ENCODE measurements around the gene FHDC1.

FHDC1 gene

DNA sequence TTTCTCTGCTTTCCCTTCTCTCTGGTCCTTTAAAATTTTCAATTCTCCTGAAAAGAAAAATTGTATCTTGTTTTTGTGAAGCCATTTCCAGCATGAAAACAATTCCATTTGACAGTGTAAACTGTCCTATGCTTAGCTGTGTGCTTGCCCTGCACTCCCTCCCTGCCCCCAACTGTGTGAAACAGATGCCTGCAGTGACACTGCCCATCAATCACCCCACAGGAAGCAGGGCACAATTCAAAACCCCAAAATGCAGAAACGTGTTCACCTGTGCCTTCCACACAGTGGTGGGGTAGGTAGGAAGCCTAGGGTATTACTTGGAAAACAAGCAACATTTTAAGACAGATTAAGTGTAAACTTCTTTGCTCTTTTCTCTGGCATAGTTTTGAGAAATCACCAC, 6.2 kb upstream of the FHDC1 start:
- DNase-seq (ENCODE audit: low read depth in 1 of 2, low spot score in 1 of 2): no peak

DNA sequence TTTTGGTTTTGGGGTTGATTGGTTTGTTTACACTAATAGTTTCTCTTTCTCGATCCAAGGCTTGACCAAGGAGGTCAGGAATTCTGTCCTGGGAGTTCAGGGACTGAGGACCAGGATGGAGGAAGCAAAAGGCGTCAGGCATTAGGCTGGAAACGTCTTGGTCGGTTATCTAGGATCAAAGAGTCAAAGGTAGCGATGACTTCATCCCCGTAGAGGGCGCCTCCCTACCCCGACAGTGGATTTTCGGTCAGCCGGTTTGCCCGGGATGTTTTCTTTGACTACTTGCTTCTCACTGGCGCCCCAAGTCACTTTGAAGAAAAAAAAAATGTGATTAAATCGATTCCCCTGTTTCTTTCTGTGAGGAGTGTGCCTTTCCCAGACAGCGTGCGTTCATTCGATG, 980 bp upstream of the FHDC1 start:
- DNase-seq (ENCODE audit: low read depth in 1 of 2, low spot score in 1 of 2): no peak

DNA sequence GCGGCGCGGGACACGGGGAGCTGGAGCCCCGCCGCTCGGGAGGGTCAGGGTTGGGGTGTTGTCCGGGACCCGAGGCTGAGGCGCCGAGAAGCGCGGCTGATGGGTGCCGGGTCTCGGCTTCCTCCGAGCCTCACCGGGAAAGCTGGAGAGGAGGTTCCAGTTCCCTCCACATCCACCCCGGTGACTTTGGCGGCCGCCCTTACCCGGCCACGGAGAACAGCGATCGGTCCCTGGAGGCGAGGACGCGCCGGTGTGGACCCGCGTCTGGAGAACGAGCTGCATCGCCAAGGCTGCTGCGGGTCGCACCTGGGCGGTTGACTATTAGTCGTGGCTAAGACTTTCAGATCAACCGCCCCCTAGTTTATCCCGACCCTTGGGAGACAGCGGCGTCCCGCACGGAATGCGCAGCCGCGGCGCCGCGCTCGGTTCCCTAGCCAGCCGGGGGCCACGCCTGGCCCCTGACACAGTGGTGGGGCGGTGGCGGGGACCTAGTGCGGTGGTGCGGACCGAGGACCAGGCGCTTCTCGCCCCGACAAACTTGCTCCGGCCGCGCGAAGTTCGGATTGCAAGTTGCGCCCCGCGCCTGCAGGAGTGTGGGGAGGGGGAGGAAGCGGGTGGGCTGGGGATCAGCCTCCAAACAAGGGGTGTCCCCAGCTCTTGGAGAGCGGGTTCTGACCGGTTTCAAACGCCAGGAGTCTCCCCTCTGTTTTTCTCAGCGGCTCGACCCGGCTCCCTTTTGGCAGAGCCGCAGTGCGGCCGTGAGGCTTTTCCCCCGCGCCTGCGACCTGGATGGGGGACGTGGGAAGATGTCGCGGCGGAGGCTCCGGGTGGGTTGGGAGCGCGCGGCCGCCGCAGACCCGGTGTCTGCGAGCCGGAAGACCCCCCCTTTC, 568 bp downstream of the FHDC1 start:
- DNase-seq (ENCODE audit: low read depth in 1 of 2, low spot score in 1 of 2): no peak

DNA sequence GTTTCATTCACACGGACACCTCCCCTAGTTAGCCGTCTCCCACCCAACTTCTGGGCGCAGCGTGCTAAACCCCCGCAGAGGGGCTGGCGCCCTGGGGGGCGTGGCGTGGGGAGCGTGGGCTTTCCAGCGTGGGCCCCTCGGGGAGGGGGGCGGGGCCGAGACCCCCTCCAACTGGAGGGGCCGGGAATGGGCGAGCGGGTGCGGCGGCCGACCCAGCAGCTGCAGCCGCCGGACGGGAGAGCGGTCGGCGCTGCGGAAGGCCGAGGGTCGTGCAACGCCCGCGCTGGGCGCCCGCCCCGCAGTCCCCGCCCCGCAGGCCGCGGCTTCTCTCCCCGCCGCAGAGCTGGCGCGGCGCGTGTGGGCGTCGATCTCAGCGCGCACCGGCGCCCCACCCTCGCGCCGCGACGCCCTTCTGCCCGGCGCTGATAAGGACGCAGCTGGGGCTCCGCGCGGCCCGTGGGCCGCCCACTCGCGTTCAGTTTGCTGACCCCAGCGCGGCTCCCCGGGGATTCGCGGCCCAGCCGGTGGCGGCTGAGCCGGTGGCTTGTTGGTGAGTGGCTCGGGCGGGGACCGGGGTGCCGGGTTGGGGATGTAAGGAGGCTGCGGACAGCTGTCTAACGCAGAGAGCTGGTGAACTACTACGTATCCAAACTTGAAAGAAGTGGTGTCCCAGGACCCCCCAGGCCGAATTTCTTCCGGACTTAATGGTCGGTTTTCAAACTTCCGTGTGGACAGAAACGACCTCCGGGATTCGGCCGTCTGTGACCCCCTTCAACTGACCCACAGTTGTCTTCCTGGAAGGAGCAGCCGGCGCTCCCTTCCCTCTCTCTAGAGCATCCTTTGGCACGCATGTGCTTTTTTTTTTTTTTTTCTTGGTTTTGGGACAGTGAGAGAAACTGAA, 1.5 kb downstream of the FHDC1 start:
- no peak for DNase-seq (ENCODE audit: low read depth in 1 of 2, low spot score in 1 of 2)

DNA sequence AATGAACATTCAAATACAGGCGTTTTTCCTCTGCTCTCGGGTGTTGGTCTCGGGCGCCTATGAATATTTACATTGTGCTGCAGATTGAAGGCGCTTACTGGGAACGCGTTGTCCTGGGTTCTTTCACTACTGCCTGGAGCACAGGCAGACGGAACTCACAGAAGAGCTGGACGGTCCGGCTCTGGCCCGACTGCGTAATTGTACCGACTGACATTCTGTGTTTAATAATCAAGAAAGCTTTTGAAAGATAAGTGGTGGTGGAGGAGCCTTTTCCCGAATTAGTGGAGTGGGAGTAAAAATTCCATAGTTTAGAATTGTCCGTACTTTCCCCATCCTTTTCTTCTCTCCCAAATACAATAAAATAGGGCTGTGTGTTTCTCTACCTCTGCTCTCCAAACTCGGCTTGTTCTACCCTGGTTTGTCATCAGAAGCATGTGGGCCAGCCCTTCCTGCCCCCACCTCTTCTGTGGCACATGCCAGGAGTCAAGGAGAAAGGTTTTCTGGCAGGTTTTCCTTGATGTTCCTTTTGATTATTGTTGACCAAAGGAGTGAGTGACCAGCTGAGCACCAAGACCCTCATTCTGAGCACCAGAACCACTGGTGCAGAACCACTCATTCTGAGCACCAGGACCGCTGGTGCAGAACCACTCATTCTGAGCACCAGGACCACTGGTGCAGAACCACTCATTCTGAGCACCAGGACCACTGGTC, 2.3 kb downstream of the FHDC1 start:
- no peak for DNase-seq (ENCODE audit: low read depth in 1 of 2, low spot score in 1 of 2)

DNA sequence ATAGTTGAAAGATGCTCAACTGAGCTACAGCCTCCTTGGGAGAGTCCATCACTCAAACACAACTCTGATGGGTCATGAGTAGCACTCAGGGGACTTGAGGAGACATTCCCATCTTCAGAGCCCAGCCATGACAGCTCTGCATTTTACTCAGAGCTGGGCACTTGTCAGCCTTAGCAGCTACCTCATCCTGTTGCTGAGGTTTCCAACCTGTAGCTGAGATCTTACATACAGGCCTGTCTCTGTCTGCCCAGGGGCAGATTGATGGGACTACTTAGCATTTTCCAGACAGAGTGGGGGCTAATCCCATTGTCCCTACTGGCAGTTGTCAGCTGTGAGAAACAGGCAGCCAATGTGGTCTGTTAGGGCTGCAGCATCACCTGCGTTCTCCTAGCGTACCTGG, 3.5 kb downstream of the FHDC1 start:
- DNase-seq (ENCODE audit: low read depth in 1 of 2, low spot score in 1 of 2): no peak

DNA sequence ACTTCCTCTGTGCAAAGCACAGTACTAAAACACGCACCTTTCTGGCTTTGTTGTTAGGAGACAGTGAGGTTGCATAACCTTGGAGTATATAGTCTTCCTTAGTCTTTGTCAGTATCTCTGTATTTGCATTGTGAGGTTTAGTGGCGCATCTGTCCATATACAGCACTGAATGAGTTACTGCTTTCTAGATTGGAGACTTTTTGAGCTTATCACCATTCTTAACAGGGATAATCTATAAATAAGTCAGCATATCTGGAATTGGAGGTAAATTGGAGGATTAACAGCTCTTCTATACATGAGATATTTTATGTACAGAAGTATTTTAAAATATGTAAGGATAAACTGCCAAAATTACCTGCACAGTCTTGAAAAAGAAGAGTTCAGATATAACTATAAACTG, 4.3 kb downstream of the FHDC1 start:
- DNase-seq (ENCODE audit: low read depth in 1 of 2, low spot score in 1 of 2): no peak

DNA sequence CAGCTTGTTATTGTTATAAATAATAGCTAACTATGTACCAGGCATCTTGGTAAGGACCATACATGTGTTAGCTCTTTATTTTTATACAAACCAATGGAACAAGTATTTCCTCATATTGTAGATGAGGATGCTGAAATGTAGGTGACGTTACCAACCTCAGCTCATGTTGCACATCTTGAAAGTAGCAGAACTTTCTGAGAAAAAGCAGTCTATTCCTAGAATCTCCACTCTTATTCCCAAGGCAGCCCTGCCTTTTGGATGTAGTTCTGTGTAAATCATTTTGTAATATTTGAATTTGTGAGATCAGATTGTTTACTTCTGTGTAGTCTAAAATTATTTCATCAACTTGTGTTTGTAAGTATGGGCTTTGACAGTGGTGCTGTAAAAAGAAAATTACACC, 5.3 kb downstream of the FHDC1 start:
- no peak for DNase-seq (ENCODE audit: low read depth in 1 of 2, low spot score in 1 of 2)

DNA sequence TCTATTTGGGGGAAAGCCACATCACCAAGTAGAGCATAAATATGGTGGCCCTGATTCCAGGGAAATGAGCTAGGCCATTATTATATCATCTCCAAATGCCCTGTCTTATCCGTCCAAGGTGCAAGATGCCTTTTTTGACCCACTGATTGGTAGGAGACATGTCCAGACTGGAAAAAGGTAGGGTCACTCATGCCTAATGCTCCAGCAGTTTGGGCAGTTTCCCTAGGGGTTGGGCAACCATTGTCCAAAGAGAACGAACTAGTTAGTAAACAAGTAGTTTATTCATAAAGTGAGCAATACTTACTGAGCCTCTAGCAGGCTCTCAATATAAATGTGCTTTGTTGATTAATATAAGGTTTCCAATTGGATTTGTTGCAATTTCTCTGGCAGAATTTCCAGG, 6.2 kb downstream of the FHDC1 start:
- DNase-seq (ENCODE audit: low read depth in 1 of 2, low spot score in 1 of 2): no peak

DNA sequence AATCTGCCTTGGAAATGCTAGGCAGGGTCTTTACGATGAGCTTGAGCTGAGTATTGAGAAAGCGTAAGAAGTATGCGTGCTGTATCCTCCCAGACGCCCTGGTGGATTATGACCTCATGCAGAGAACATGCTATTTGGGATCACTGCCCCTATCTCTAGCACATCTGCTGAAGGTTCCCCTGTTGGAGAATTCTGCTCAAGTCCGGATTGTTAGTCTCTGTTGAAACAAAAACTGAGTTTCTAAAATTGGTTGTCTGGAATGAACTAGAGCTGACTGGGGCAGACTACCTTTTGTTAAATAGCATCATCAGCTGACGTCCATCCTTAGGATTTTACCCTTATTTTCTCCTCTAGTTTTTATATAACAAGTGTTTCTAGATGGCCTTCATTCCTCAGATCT, 7.5 kb downstream of the FHDC1 start:
- no peak for DNase-seq (ENCODE audit: low read depth in 1 of 2, low spot score in 1 of 2)

DNA sequence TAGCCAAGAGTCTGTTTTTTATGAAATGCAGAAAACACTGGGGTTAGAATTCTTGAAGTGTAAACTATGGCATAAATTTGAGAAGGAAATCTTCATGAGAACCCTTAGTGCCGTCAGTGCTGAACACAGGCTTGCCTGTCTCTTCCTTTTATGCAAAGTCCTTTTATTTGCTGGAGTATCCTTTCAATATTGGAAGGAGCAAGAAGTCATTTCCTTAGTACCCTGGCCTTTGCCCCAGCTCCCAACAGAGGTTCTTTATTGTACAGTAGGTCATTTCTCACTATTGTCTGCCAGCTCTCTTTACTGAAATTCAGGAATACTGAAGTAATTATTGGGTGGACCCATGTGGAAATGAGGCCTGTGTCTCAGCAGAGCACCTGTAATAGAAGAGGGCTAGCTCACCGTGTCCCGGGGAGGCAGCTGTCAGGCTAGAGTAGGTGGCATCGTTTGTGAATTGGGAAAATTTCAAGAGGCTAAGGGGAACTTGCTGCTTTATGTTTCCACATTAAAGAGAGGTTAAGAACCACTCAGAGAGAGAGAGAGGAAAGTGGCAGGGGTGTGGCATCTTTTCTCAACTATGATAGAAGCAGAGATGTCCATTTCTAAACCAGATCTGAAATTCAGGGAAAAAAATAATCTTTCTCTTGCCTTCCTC, 8.7 kb downstream of the FHDC1 start:
- DNase-seq (ENCODE audit: low read depth in 1 of 2, low spot score in 1 of 2): no peak

DNA sequence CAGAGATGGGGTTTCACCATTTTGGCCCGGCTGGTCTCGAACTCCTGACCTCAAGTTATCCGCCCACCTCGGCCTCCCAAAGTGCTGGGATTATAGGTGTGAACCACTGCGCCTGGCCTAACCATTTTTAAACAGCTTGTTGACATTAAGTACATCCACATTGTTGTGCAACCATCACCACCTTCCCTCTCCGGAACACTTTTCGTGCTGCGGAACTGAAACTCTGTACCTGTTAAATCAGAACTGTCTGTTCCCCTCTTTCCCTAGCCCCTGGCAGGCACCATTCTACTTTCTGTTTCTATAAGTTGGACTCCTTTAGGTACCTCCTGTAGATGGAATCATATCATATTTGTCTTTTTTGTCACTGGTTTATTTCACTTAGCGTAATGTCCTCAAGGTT, 9.5 kb downstream of the FHDC1 start:
- DNase-seq (ENCODE audit: low read depth in 1 of 2, low spot score in 1 of 2): no peak

DNA sequence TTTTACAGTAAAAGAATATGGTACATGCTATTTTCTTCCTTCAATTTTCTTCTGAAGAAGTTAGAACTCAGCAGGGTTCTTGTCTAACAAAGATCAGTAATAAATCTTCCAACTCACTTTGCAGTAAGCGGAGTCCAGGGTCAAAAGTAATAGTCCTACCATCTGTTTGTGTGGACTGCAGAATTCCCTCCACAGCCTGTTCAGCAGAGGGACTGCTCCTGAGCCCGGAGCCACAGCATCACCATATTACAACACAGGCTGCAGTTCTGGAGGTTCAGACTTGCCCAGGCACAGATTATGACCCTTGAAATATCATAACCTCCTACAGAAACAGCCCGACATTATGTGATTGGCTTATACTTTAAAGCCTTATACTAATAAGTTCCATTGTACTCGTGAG, 10.3 kb downstream of the FHDC1 start:
- no peak for DNase-seq (ENCODE audit: low read depth in 1 of 2, low spot score in 1 of 2)

DNA sequence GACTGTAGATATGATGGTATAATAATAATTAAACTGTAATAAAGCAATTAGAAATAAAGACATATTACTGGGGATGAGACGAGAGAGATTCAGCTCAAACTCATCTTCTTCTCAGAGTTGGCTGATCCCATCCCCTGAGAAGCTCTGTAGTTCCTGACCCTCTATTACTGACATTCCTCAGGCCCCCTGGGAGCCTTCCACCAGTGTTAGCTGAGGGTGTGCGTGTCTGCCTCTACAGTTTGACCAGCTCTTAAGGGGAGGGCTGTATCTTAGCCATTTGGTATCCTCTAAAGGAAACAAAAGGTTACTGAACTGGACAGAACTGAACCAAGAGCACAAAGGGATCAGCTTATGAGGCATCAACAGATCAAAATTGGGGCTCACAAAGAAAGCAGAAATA, 11.2 kb downstream of the FHDC1 start:
- DNase-seq (ENCODE audit: low read depth in 1 of 2, low spot score in 1 of 2): no peak

DNA sequence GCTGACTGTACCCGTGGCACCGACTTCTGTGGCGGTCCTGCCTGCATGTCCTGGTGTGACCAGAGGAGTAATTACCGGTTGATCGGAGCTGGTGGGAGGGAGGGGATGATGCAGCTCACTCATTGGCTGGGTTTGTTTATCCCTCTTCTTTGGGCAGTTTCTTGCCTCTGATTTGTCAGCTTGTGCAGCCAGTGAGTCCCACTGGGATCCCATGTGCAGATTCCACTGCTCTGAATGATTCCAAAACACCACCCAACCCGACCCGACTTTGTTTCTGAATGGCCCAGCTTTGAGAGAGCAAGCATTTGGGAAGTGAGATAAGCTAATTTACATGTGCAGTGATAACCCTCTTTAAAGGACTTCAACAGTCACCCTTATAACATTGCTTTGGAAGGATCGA, 13.8 kb downstream of the FHDC1 start:
- DNase-seq (ENCODE audit: low read depth in 1 of 2, low spot score in 1 of 2): no peak

DNA sequence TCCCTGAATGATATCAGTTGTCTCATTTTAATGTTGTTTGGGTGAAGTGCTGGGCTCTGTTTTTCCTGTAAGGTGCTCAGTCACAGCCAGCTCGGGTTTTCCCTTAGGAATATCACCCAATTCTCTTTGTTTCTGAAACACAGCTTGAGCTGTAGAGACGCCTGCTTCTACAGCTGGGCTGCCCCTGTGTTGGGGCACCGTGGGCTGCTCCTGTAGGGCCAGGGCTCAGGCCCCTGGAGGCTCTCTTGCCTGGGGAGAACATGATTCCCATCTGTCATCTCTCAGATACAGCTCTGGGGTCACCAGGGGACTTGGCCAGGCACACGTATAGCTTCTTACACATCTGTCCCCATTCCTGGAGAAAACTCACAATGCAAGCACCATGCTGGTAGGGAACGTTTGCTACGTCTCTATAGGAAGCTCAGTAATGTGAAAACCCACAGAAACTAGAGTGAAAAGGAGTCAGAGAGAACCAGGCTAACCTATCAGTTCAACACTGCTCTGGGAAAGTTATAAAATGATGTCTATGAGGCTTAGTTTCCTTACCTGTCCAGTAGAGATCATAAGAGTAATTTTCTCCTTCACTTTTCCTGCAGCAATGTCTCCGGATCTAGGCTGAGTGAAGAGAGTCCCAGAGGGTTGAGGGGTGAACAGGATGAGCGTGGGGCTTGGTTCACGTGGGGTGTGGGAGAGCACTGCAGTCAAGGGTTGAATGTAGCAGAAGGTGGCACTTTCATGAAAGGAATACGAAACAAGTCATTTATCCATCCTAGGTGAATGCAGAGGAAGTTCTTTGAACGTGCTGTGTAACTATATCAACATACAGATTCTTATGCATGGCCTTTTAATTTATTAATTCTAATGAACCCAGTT, 14.5 kb downstream of the FHDC1 start:
- DNase-seq (ENCODE audit: low read depth in 1 of 2, low spot score in 1 of 2): no peak

DNA sequence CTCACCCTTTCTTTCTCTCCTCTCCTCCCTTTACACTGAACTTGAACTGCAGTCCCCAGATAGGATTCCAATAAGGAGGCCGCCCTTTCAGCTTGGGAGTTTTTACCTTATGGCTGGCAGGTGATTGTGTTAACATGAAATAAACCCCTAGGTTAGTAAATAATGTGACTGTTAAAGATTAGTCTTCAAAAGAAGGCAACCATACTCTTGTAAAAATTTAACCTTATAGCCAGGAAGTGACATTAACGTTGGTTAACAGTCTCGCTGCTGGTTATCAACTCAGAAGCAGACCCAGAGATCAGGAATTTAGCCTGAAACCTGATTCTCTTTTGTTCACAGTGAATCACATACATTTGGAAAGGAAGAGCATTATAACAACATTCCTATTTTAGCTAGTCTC, 15.2 kb downstream of the FHDC1 start:
- no peak for DNase-seq (ENCODE audit: low read depth in 1 of 2, low spot score in 1 of 2)

DNA sequence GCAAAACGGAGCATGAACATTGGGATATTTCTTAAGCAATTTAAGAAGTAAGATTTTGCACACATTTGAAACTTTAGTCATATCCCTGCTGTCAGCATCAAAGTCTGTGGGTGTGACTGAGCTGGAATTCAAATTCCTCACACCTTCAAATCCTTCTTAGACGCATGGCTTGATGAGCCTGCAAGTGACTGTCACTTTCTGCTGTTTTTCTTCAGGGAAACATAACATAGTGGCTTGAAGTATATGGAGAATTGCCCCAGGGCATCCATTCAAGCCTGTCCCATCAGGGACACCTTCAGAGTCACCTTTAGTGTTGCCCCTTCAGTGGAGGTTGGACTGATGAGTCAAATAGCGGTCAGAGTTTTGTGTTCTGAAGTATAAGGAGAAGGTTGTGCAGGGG, 17.4 kb downstream of the FHDC1 start:
- DNase-seq (ENCODE audit: low read depth in 1 of 2, low spot score in 1 of 2): no peak

DNA sequence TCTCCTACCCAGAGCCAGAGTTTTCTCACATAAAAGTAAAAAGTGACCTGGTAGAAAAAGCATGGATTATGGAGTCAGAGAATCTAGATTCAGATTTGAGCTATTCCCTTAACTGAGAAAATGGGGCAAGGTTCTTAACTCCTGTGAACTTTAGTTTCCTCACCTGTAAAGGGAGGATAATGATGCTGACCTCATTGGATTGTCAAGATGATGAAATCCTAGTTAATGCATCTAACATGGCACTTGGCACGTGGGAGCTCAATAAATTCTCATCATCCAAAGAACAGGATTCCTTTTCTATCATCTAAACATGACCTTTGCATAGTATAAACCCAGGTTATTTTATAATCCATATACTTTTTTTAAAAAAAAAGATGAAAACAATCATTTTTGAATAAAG, 18.6 kb downstream of the FHDC1 start:
- DNase-seq (ENCODE audit: low read depth in 1 of 2, low spot score in 1 of 2): no peak

DNA sequence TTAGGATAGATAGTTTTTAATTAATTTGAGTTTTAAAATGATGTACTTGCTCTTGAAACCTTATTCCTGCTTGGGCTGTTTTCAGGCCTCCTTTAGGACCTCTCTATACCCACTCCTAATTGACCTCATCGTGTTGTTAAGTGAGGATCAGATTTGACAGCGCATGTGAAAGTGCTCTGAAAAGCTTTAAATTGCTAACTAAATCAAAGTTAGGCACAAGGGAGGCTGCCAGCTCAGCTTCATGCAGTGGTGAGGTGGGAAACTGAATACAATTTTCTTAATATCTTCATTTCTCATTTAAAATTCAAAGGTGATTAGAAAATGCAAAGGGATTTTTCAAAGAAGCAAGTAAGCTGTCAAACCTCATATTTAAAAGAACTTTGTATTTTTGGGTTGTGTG, 20.0 kb downstream of the FHDC1 start:
- DNase-seq (ENCODE audit: low read depth in 1 of 2, low spot score in 1 of 2): no peak

All from activated T-helper 1 cell treated with anti-CD3 and anti-CD28 coated beads, Interleukin-2, amount 50 U/mL, for 16 hours (primary cell).